NCI-H2029 treated with DMSO at 0.1 percent for 48 hours (cell line): ENCODE data around the gene C2orf68.
A peak's percentile ranks its signal among the peaks of the same experiment; 100 is the strongest.
"Not testable (repeated sequence)": the region's sequence is repeated elsewhere in the genome, so short reads cannot be mapped to it uniquely, and the experiment has no call there.

Source experiments
- DNase-seq: peaks from one replicate; lab custom pipeline; 2025; lab: John Stamatoyannopoulos, UW

Gene C2orf68

GRCh38 chr2:85628658-85629057 lies 16.8 kb upstream of the C2orf68 start:
- DNase-seq: no peak

- no peak for DNase-seq
Measured at GRCh38 chr2:85623991-85624390, 12.1 kb upstream of the C2orf68 start.

- DNase-seq: no peak
Measured at GRCh38 chr2:85621338-85621737, 9.5 kb upstream of the C2orf68 start.

GRCh38 chr2:85619617-85620016 lies 7.8 kb upstream of the C2orf68 start:
- DNase-seq: no peak

- DNase-seq: not testable (repeated sequence)
Measured at GRCh38 chr2:85617723-85618122, 5.9 kb upstream of the C2orf68 start.

GRCh38 chr2:85615413-85615728 lies 3.5 kb upstream of the C2orf68 start:
- no peak for DNase-seq

- not testable (repeated sequence) for DNase-seq
Measured at GRCh38 chr2:85614757-85615156, 2.9 kb upstream of the C2orf68 start.

GRCh38 chr2:85613717-85614515 lies 2.0 kb upstream of the C2orf68 start:
- DNase-seq: no peak

GRCh38 chr2:85611217-85611704 lies 605 bp downstream of the C2orf68 start:
- DNase-seq: no peak

GRCh38 chr2:85607268-85608215 lies 4.3 kb downstream of the C2orf68 start:
- DNase-seq: no peak

GRCh38 chr2:85606116-85606455 lies 5.8 kb downstream of the C2orf68 start:
- DNase-seq: no peak

GRCh38 chr2:85605406-85606115 lies 6.3 kb downstream of the C2orf68 start:
- no peak for DNase-seq

GRCh38 chr2:85604568-85605339 lies 7.1 kb downstream of the C2orf68 start:
- no peak for DNase-seq

- not testable (repeated sequence) for DNase-seq
Measured at GRCh38 chr2:85604133-85604444, 7.8 kb downstream of the C2orf68 start.

GRCh38 chr2:85602476-85603234 lies 9.2 kb downstream of the C2orf68 start, which contains the start of gene TMEM150A:
Gene TMEM150A (minus strand): TSS chr2:85602698. CDS start chr2:85601948, 750 bp downstream.
- DNase-seq: peak; percentile 25

GRCh38 chr2:85601771-85602475 lies 9.9 kb downstream of the C2orf68 start:
- DNase-seq: no peak

GRCh38 chr2:85600951-85601770 lies 10.7 kb downstream of the C2orf68 start:
- no peak for DNase-seq

- no peak for DNase-seq
Measured at GRCh38 chr2:85600235-85600575, 11.7 kb downstream of the C2orf68 start.

GRCh38 chr2:85599468-85600234 lies 12.2 kb downstream of the C2orf68 start:
- DNase-seq: no peak
